ENCODE data around the gene HLA-E. TPM values are rescaled to one million over a fixed set of nuclear protein-coding genes. Genes with fewer than 3 reads are reported as not detected.
A peak's percentile ranks its signal among the peaks of the same experiment; 100 is the strongest.
"Not testable (repeated sequence)": the region's sequence is repeated elsewhere in the genome, so short reads cannot be mapped to it uniquely, and the experiment has no call there.

Gene HLA-E
- total and polyA plus RNA-seq, 8 donors: 65.7 to 158 (median 86.7) TPM

GRCh38 chr6:30515106-30515505 is 25.8 kb downstream of the HLA-E start:
- WGBS, 2 donors: 51 to 60% methylated on average over 4 of the region's 4 CpGs
- no peak for TF ChIP-seq CTCF (IDR thresholded peaks at IDR 0.05)
- DNase-seq: no peak
- Histone ChIP-seq H3K27me3 (no peaks in the 10 kb centered on the region), H3K27ac (peak overlapping the region in 1 of 4 donors; percentile 33), H3K4me1 (peaks cover 0 to 2% (median 0%) of the 10 kb centered on the region in 3 donors), H3K9me3 (no peaks in the 10 kb centered on the region), H3K36me3 (no peaks in the 10 kb centered on the region), H3K4me3 (no peak overlapping the region)
- no peak for ATAC-seq
- intact Hi-C loops (cut with DNase I): no loop called here
- FAIRE-seq: no peak

GRCh38 chr6:30515944-30516753 is 26.8 kb downstream of the HLA-E start:
- H3K4me3 ChIP-seq: peak overlapping the region in 3 of 4 donors; percentile 23 to 48 (median 37)
- WGBS, 2 donors: 1 to 3% methylated on average over 33 of the region's 33 CpGs
- TF ChIP-seq CTCF (IDR thresholded peaks at IDR 0.05): no peak
- H3K36me3 ChIP-seq: no peaks in the 10 kb centered on the region
- intact Hi-C loops (cut with DNase I): no loop called here
- ATAC-seq: peak; percentile 96 to 98 (median 98)
- FAIRE-seq: peak; percentile 54
- H3K4me1 ChIP-seq: peaks cover 0 to 2% (median 0%) of the 10 kb centered on the region in 3 donors
- H3K9me3 ChIP-seq: no peaks in the 10 kb centered on the region
- H3K27ac ChIP-seq: peak overlapping the region; percentile 79 to 95 (median 92)
- peak; percentile 79 to 92 (median 88) for DNase-seq
- H3K27me3 ChIP-seq: no peaks in the 10 kb centered on the region

GRCh38 chr6:30516754-30517076 is 27.4 kb downstream of the HLA-E start:
- DNase-seq; H3K36me3 ChIP-seq; H3K4me1 ChIP-seq; ATAC-seq; FAIRE-seq; H3K9me3 ChIP-seq; intact Hi-C loops (cut with DNase I); H3K27me3 ChIP-seq: not testable (repeated sequence)
- Histone ChIP-seq H3K4me3 (peak overlapping the region in 3 of 4 donors; percentile 23 to 48 (median 37)), H3K27ac (peak overlapping the region; percentile 79 to 95 (median 92))
- 67% methylated on average over 9 of the region's 9 CpGs for WGBS, 2 donors

GRCh38 chr6:30517767-30518504 is 28.6 kb downstream of the HLA-E start:
- H3K9me3 ChIP-seq; H3K27ac ChIP-seq; H3K4me1 ChIP-seq; ATAC-seq; H3K36me3 ChIP-seq; H3K27me3 ChIP-seq; intact Hi-C loops (cut with DNase I); H3K4me3 ChIP-seq; FAIRE-seq: not testable (repeated sequence)
- DNase-seq: peak in 2 of 6 donors; percentile 43 to 73
- 93 to 96% methylated on average over 19 to 21 of the region's 21 CpGs for WGBS, 2 donors

- not testable (repeated sequence) for H3K4me3 ChIP-seq
Measured at GRCh38 chr6:30518505-30519145, 29.3 kb downstream of the HLA-E start.

GRCh38 chr6:30520522-30520921 is 31.2 kb downstream of the HLA-E start:
- Histone ChIP-seq H3K27me3 (no peaks in the 10 kb centered on the region), H3K4me3 (no peak overlapping the region), H3K36me3 (no peaks in the 10 kb centered on the region), H3K27ac (no peak overlapping the region), H3K4me1 (peaks cover 0 to 2% (median 0%) of the 10 kb centered on the region in 3 donors), H3K9me3 (no peaks in the 10 kb centered on the region)
- intact Hi-C loops (cut with DNase I): no loop called here
- FAIRE-seq: no peak
- peak in 1 of 6 donors; percentile 8 for DNase-seq
- WGBS, 2 donors: 91 to 96% methylated on average over 6 of the region's 6 CpGs
- TF ChIP-seq CTCF (IDR thresholded peaks at IDR 0.05): no peak
- no peak for ATAC-seq

More at GRCh38 chr6:30518505-30519145, 29.3 kb downstream of the HLA-E start:
- H3K27ac ChIP-seq; intact Hi-C loops (cut with DNase I); H3K27me3 ChIP-seq; H3K4me1 ChIP-seq; ATAC-seq; H3K9me3 ChIP-seq; DNase-seq; FAIRE-seq; H3K36me3 ChIP-seq: not testable (repeated sequence)
- 84 to 85% methylated on average over 19 of the region's 19 CpGs for WGBS, 2 donors

- not testable (repeated sequence) for H3K27ac ChIP-seq, H3K4me3 ChIP-seq
Measured at GRCh38 chr6:30521082-30521481, 31.8 kb downstream of the HLA-E start.

GRCh38 chr6:30521952-30522351 is 32.6 kb downstream of the HLA-E start:
- H3K9me3 ChIP-seq; H3K36me3 ChIP-seq; H3K4me1 ChIP-seq; ATAC-seq; H3K4me3 ChIP-seq; intact Hi-C loops (cut with DNase I); DNase-seq; H3K27ac ChIP-seq; FAIRE-seq; H3K27me3 ChIP-seq: not testable (repeated sequence)
- WGBS, 2 donors: 87 to 91% methylated on average over 5 of the region's 5 CpGs

More at GRCh38 chr6:30521082-30521481, 31.8 kb downstream of the HLA-E start:
- H3K36me3 ChIP-seq; FAIRE-seq; H3K4me1 ChIP-seq; intact Hi-C loops (cut with DNase I); H3K27me3 ChIP-seq; ATAC-seq; H3K9me3 ChIP-seq: not testable (repeated sequence)
- DNase-seq: peak in 1 of 6 donors; percentile 12
- 78 to 80% methylated on average over 7 of the region's 7 CpGs for WGBS, 2 donors

All from pancreas (tissue), 10 donors.